ENCODE results near the gene CEP89.
"Not testable (repeated sequence)": the region's sequence is repeated elsewhere in the genome, so short reads cannot be mapped to it uniquely, and the experiment has no call there.

Gene CEP89

GRCh38 chr19:32941273-32941672, 30.5 kb downstream of the CEP89 start:
- H3K27me3 ChIP-seq (ENCODE audit: control insufficient read depth in 1 of 2, insufficient read depth in 2 of 2, low read length in 2 of 2); H3K27ac ChIP-seq (ENCODE audit: low read depth, low read length); H3K9me3 ChIP-seq (ENCODE audit: low read length); H3K4me1 ChIP-seq (ENCODE audit: insufficient read depth, low read length); H3K4me3 ChIP-seq (ENCODE audit: low read depth in 1 of 2, low read length in 2 of 2); H3K9ac ChIP-seq (ENCODE audit: low read length): not testable (repeated sequence)
- peaks cover 21% of the 10 kb centered on the region for H3K36me3 ChIP-seq (ENCODE audit: insufficient read depth, low read length)

- Histone ChIP-seq H3K9ac (ENCODE audit: low read length) (no peak overlapping the region), H3K9me3 (ENCODE audit: low read length) (no peaks in the 10 kb centered on the region), H3K27me3 (ENCODE audit: control insufficient read depth in 1 of 2, insufficient read depth in 2 of 2, low read length in 2 of 2) (no peaks in the 10 kb centered on the region), H3K4me1 (ENCODE audit: insufficient read depth, low read length) (no peaks in the 10 kb centered on the region), H3K27ac (ENCODE audit: low read depth, low read length) (no peak overlapping the region), H3K4me3 (ENCODE audit: low read depth in 1 of 2, low read length in 2 of 2) (no peak overlapping the region), H3K36me3 (ENCODE audit: insufficient read depth, low read length) (peaks cover 22% of the 10 kb centered on the region)
Observed at GRCh38 chr19:32936065-32936464, 35.7 kb downstream of the CEP89 start.

- Histone ChIP-seq H3K4me1 (ENCODE audit: insufficient read depth, low read length) (no peaks in the 10 kb centered on the region), H3K9ac (ENCODE audit: low read length) (no peak overlapping the region), H3K9me3 (ENCODE audit: low read length) (no peaks in the 10 kb centered on the region), H3K36me3 (ENCODE audit: insufficient read depth, low read length) (peaks cover 26% of the 10 kb centered on the region), H3K27ac (ENCODE audit: low read depth, low read length) (no peak overlapping the region), H3K27me3 (ENCODE audit: control insufficient read depth in 1 of 2, insufficient read depth in 2 of 2, low read length in 2 of 2) (no peaks in the 10 kb centered on the region), H3K4me3 (ENCODE audit: low read depth in 1 of 2, low read length in 2 of 2) (no peak overlapping the region)
Observed at GRCh38 chr19:32935629-32936028, 36.1 kb downstream of the CEP89 start.

GRCh38 chr19:32933571-32933970, 38.2 kb downstream of the CEP89 start:
- H3K9ac ChIP-seq (ENCODE audit: low read length) = no peak overlapping the region
- no peak overlapping the region for H3K4me3 ChIP-seq (ENCODE audit: low read depth in 1 of 2, low read length in 2 of 2)
- H3K9me3 ChIP-seq (ENCODE audit: low read length) = no peaks in the 10 kb centered on the region
- peaks cover 38% of the 10 kb centered on the region for H3K36me3 ChIP-seq (ENCODE audit: insufficient read depth, low read length)
- no peak overlapping the region for H3K27ac ChIP-seq (ENCODE audit: low read depth, low read length)
- H3K27me3 ChIP-seq (ENCODE audit: control insufficient read depth in 1 of 2, insufficient read depth in 2 of 2, low read length in 2 of 2) = no peaks in the 10 kb centered on the region
- H3K4me1 ChIP-seq (ENCODE audit: insufficient read depth, low read length) = no peaks in the 10 kb centered on the region

GRCh38 chr19:32930567-32930966, 41.2 kb downstream of the CEP89 start:
- no peak overlapping the region for H3K4me3 ChIP-seq (ENCODE audit: low read depth in 1 of 2, low read length in 2 of 2)
- no peaks in the 10 kb centered on the region for H3K27me3 ChIP-seq (ENCODE audit: control insufficient read depth in 1 of 2, insufficient read depth in 2 of 2, low read length in 2 of 2)
- H3K27ac ChIP-seq (ENCODE audit: low read depth, low read length) = no peak overlapping the region
- no peak overlapping the region for H3K9ac ChIP-seq (ENCODE audit: low read length)
- H3K9me3 ChIP-seq (ENCODE audit: low read length) = no peaks in the 10 kb centered on the region
- H3K4me1 ChIP-seq (ENCODE audit: insufficient read depth, low read length) = no peaks in the 10 kb centered on the region
- peaks cover 37% of the 10 kb centered on the region for H3K36me3 ChIP-seq (ENCODE audit: insufficient read depth, low read length)

GRCh38 chr19:32928806-32929205, 43.0 kb downstream of the CEP89 start:
- no peak overlapping the region for H3K4me3 ChIP-seq (ENCODE audit: low read depth in 1 of 2, low read length in 2 of 2)
- H3K4me1 ChIP-seq (ENCODE audit: insufficient read depth, low read length) = no peaks in the 10 kb centered on the region
- no peak overlapping the region for H3K27ac ChIP-seq (ENCODE audit: low read depth, low read length)
- no peak overlapping the region for H3K9ac ChIP-seq (ENCODE audit: low read length)
- H3K27me3 ChIP-seq (ENCODE audit: control insufficient read depth in 1 of 2, insufficient read depth in 2 of 2, low read length in 2 of 2) = no peaks in the 10 kb centered on the region
- H3K9me3 ChIP-seq (ENCODE audit: low read length) = no peaks in the 10 kb centered on the region
- peaks cover 39% of the 10 kb centered on the region for H3K36me3 ChIP-seq (ENCODE audit: insufficient read depth, low read length)

GRCh38 chr19:32924200-32924599, 47.6 kb downstream of the CEP89 start:
- H3K27ac ChIP-seq (ENCODE audit: low read depth, low read length) = no peak overlapping the region
- no peak overlapping the region for H3K4me3 ChIP-seq (ENCODE audit: low read depth in 1 of 2, low read length in 2 of 2)
- no peak overlapping the region for H3K9ac ChIP-seq (ENCODE audit: low read length)
- H3K4me1 ChIP-seq (ENCODE audit: insufficient read depth, low read length) = no peaks in the 10 kb centered on the region
- peaks cover 34% of the 10 kb centered on the region for H3K36me3 ChIP-seq (ENCODE audit: insufficient read depth, low read length)
- no peaks in the 10 kb centered on the region for H3K27me3 ChIP-seq (ENCODE audit: control insufficient read depth in 1 of 2, insufficient read depth in 2 of 2, low read length in 2 of 2)
- no peaks in the 10 kb centered on the region for H3K9me3 ChIP-seq (ENCODE audit: low read length)

- H3K27me3 ChIP-seq (ENCODE audit: control insufficient read depth in 1 of 2, insufficient read depth in 2 of 2, low read length in 2 of 2) = no peaks in the 10 kb centered on the region
- no peak overlapping the region for H3K9ac ChIP-seq (ENCODE audit: low read length)
- peaks cover 38% of the 10 kb centered on the region for H3K36me3 ChIP-seq (ENCODE audit: insufficient read depth, low read length)
- H3K9me3 ChIP-seq (ENCODE audit: low read length) = no peaks in the 10 kb centered on the region
- H3K4me1 ChIP-seq (ENCODE audit: insufficient read depth, low read length) = no peaks in the 10 kb centered on the region
- H3K4me3 ChIP-seq (ENCODE audit: low read depth in 1 of 2, low read length in 2 of 2) = no peak overlapping the region
- no peak overlapping the region for H3K27ac ChIP-seq (ENCODE audit: low read depth, low read length)
Observed at GRCh38 chr19:32921624-32922023, 50.1 kb downstream of the CEP89 start.

GRCh38 chr19:32919365-32919764, 52.4 kb downstream of the CEP89 start:
- no peak overlapping the region for H3K27ac ChIP-seq (ENCODE audit: low read depth, low read length)
- H3K4me3 ChIP-seq (ENCODE audit: low read depth in 1 of 2, low read length in 2 of 2) = no peak overlapping the region
- no peak overlapping the region for H3K9ac ChIP-seq (ENCODE audit: low read length)
- H3K4me1 ChIP-seq (ENCODE audit: insufficient read depth, low read length) = no peaks in the 10 kb centered on the region
- H3K9me3 ChIP-seq (ENCODE audit: low read length) = no peaks in the 10 kb centered on the region
- peaks cover 47% of the 10 kb centered on the region for H3K36me3 ChIP-seq (ENCODE audit: insufficient read depth, low read length)
- H3K27me3 ChIP-seq (ENCODE audit: control insufficient read depth in 1 of 2, insufficient read depth in 2 of 2, low read length in 2 of 2) = no peaks in the 10 kb centered on the region

GRCh38 chr19:32917616-32917996, 54.2 kb downstream of the CEP89 start:
- H3K9me3 ChIP-seq (ENCODE audit: low read length) = no peaks in the 10 kb centered on the region
- peaks cover 36% of the 10 kb centered on the region for H3K36me3 ChIP-seq (ENCODE audit: insufficient read depth, low read length)
- no peak overlapping the region for H3K9ac ChIP-seq (ENCODE audit: low read length)
- H3K4me3 ChIP-seq (ENCODE audit: low read depth in 1 of 2, low read length in 2 of 2) = no peak overlapping the region
- H3K27ac ChIP-seq (ENCODE audit: low read depth, low read length) = no peak overlapping the region
- H3K4me1 ChIP-seq (ENCODE audit: insufficient read depth, low read length) = no peaks in the 10 kb centered on the region
- H3K27me3 ChIP-seq (ENCODE audit: control insufficient read depth in 1 of 2, insufficient read depth in 2 of 2, low read length in 2 of 2) = no peaks in the 10 kb centered on the region

GRCh38 chr19:32916969-32917615, 54.7 kb downstream of the CEP89 start:
- Histone ChIP-seq H3K4me3 (ENCODE audit: low read depth in 1 of 2, low read length in 2 of 2) (no peak overlapping the region), H3K9ac (ENCODE audit: low read length) (no peak overlapping the region), H3K9me3 (ENCODE audit: low read length) (no peaks in the 10 kb centered on the region), H3K4me1 (ENCODE audit: insufficient read depth, low read length) (no peaks in the 10 kb centered on the region), H3K27ac (ENCODE audit: low read depth, low read length) (no peak overlapping the region), H3K36me3 (ENCODE audit: insufficient read depth, low read length) (peaks cover 36% of the 10 kb centered on the region), H3K27me3 (ENCODE audit: control insufficient read depth in 1 of 2, insufficient read depth in 2 of 2, low read length in 2 of 2) (no peaks in the 10 kb centered on the region)

GRCh38 chr19:32914879-32915660, 56.7 kb downstream of the CEP89 start:
- no peaks in the 10 kb centered on the region for H3K4me1 ChIP-seq (ENCODE audit: insufficient read depth, low read length)
- H3K27me3 ChIP-seq (ENCODE audit: control insufficient read depth in 1 of 2, insufficient read depth in 2 of 2, low read length in 2 of 2) = no peaks in the 10 kb centered on the region
- peaks cover 30% of the 10 kb centered on the region for H3K36me3 ChIP-seq (ENCODE audit: insufficient read depth, low read length)
- no peak overlapping the region for H3K4me3 ChIP-seq (ENCODE audit: low read depth in 1 of 2, low read length in 2 of 2)
- H3K9me3 ChIP-seq (ENCODE audit: low read length) = no peaks in the 10 kb centered on the region
- H3K27ac ChIP-seq (ENCODE audit: low read depth, low read length) = no peak overlapping the region
- H3K9ac ChIP-seq (ENCODE audit: low read length) = no peak overlapping the region
